ENCODE measurements around the gene DMXL2.
A peak's percentile ranks its signal among the peaks of the same experiment; 100 is the strongest.
"Not testable (repeated sequence)": the region's sequence is repeated elsewhere in the genome, so short reads cannot be mapped to it uniquely, and the experiment has no call there.

DMXL2 gene

DNA sequence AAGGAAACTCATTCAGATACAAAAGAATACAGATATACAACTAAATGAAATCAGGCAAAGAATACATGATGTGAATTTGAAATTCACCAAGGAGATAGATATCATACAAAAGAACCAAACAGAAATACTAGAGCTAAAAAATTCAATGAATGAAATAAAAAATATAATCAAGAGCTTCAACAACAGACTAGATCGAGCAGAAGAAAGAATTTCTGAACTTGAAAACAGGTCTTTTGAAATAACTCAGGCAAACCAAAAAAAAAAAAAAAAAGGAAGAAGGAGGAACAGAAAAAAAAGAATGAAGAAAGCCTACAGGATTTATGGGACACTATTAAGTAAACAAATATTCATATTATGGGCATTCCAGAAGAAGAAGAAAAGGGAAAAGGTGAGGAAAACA lies 137.8 kb downstream of the DMXL2 start:
- Histone ChIP-seq H3K36me3 (ENCODE audit: control insufficient read depth, insufficient read depth, low read length) (peaks cover 13% of the 10 kb centered on the region), H3K4me3 (ENCODE audit: low read depth, low read length) (no peak overlapping the region), H3K4me1 (ENCODE audit: control insufficient read depth, insufficient read depth, low read length) (no peaks in the 10 kb centered on the region), H3K27me3 (ENCODE audit: control insufficient read depth, insufficient read depth, low read length) (no peaks in the 10 kb centered on the region), H3K27ac (ENCODE audit: low read depth, low read length) (no peak overlapping the region), H3K9me3 (ENCODE audit: control insufficient read depth, insufficient read depth, low read depth, low read length) (peaks cover 7% of the 10 kb centered on the region; the same call in 1 of the 2 replicates), H3K9ac (ENCODE audit: low read length) (no peak overlapping the region)

- no peaks in the 10 kb centered on the region for H3K27me3 ChIP-seq (ENCODE audit: control insufficient read depth, insufficient read depth, low read length)
- H3K36me3 ChIP-seq (ENCODE audit: control insufficient read depth, insufficient read depth, low read length) = peaks cover 13% of the 10 kb centered on the region
- H3K4me1 ChIP-seq (ENCODE audit: control insufficient read depth, insufficient read depth, low read length) = no peaks in the 10 kb centered on the region
- no peak overlapping the region for H3K4me3 ChIP-seq (ENCODE audit: low read depth, low read length)
- H3K27ac ChIP-seq (ENCODE audit: low read depth, low read length) = no peak overlapping the region
- no peak overlapping the region for H3K9ac ChIP-seq (ENCODE audit: low read length)
- H3K9me3 ChIP-seq (ENCODE audit: control insufficient read depth, insufficient read depth, low read depth, low read length) = peaks cover 7% of the 10 kb centered on the region; the same call in 1 of the 2 replicates
These were observed 138.6 kb downstream of the DMXL2 start for GRCh38 chr15:51483985-51484384.

DNA sequence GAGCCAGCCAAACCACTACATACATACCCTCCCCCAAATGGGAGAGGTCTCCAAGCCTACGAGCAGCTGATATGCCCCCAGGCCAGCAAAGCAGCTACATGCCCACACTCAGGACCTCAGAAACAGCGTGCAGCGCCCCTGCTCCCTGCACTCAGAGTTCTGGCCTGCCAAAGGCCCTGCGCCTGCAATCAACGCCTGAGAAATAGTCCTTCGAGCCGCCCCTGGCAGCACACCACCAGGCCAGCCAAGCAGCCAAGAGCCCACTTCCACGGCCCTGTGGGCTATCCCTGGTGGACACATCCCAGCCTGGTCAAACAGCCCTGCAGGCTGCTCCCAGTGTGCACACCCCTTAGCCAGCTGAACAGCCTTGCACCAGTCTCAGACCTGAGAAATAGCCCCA lies 139.1 kb downstream of the DMXL2 start:
- H3K27ac ChIP-seq (ENCODE audit: low read depth, low read length) = no peak overlapping the region
- peaks cover 7% of the 10 kb centered on the region; the same call in 1 of the 2 replicates for H3K9me3 ChIP-seq (ENCODE audit: control insufficient read depth, insufficient read depth, low read depth, low read length)
- no peak overlapping the region for H3K9ac ChIP-seq (ENCODE audit: low read length)
- no peaks in the 10 kb centered on the region for H3K27me3 ChIP-seq (ENCODE audit: control insufficient read depth, insufficient read depth, low read length)
- peaks cover 13% of the 10 kb centered on the region for H3K36me3 ChIP-seq (ENCODE audit: control insufficient read depth, insufficient read depth, low read length)
- H3K4me3 ChIP-seq (ENCODE audit: low read depth, low read length) = no peak overlapping the region
- no peaks in the 10 kb centered on the region for H3K4me1 ChIP-seq (ENCODE audit: control insufficient read depth, insufficient read depth, low read length)

GRCh38 chr15:51475736-51476135 lies 146.8 kb downstream of the DMXL2 start:
- Histone ChIP-seq H3K9ac (ENCODE audit: low read length) (no peak overlapping the region), H3K27ac (ENCODE audit: low read depth, low read length) (no peak overlapping the region), H3K27me3 (ENCODE audit: control insufficient read depth, insufficient read depth, low read length) (no peaks in the 10 kb centered on the region), H3K4me1 (ENCODE audit: control insufficient read depth, insufficient read depth, low read length) (no peaks in the 10 kb centered on the region), H3K9me3 (ENCODE audit: control insufficient read depth, insufficient read depth, low read depth, low read length) (no peaks in the 10 kb centered on the region), H3K4me3 (ENCODE audit: low read depth, low read length) (no peak overlapping the region), H3K36me3 (ENCODE audit: control insufficient read depth, insufficient read depth, low read length) (no peaks in the 10 kb centered on the region)

DNA sequence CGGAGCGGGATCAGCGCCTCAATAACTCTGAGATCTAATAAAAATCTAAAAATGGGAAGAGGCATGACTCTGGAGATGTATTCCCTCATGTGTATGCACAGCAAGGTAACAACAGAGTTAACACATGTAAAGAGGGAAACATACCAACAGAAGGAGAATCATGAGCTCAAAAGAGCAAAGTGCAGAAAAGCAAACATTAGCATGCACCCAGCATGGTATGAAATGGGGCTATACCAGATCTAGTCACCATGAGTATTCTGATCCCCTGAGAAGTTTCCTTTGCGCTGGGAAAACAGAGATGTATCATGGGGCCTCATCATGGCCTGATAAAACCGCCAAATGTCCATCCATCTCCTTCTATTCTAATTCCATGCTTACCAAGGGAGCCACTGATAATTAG lies 152.1 kb downstream of the DMXL2 start:
- H3K36me3 ChIP-seq (ENCODE audit: control insufficient read depth, insufficient read depth, low read length) = no peaks in the 10 kb centered on the region
- H3K4me3 ChIP-seq (ENCODE audit: low read depth, low read length) = no peak overlapping the region
- H3K4me1 ChIP-seq (ENCODE audit: control insufficient read depth, insufficient read depth, low read length) = no peaks in the 10 kb centered on the region
- H3K9me3 ChIP-seq (ENCODE audit: control insufficient read depth, insufficient read depth, low read depth, low read length) = no peaks in the 10 kb centered on the region
- H3K27me3 ChIP-seq (ENCODE audit: control insufficient read depth, insufficient read depth, low read length) = no peaks in the 10 kb centered on the region
- H3K9ac ChIP-seq (ENCODE audit: low read length) = no peak overlapping the region
- no peak overlapping the region for H3K27ac ChIP-seq (ENCODE audit: low read depth, low read length)

DNA sequence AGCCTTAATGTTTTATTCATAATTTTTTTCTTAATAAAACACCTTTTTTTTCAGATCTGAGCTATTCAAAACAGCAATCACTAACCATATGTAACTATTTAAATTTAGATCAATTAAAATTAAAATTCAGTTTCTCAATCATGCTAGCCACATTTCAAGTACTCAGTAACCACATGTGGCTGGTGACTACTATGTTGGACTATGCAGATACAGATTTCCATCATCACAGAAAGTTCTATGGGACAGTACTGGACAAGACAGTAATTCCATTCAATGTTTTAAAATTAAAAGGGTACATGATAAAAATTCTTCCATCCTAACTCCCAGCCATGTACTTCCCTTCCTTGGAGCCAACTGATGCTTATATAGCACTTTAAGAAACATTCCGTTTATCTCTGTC lies 161.8 kb downstream of the DMXL2 start:
- H3K4me3 ChIP-seq (ENCODE audit: low read depth, low read length) = no peak overlapping the region
- peaks cover 21% of the 10 kb centered on the region for H3K36me3 ChIP-seq (ENCODE audit: control insufficient read depth, insufficient read depth, low read length)

DNA sequence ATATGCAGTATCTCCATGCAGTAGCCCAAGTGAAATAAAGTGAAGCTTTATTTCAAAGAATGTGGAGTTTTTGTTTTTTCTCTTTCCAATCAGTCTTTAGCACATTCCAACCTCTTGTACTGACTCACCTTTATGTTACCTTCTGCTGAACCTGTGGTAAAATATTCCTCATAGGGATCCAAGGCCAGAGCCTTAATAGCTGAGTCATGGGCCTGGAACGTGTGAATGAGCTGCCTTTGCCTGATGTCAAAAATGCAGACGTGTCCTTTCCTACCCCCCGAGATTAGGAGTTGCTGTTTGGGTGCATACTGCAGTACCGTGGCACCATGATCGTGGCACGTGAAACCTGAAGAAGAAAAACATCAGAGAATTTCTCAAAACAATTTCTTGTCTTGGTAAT lies 172.6 kb downstream of the DMXL2 start:
- Histone ChIP-seq H3K27ac (ENCODE audit: low read depth, low read length) (peak overlapping the region; percentile 2; the same call in 1 of the 2 replicates), H3K9ac (ENCODE audit: low read length) (no peak overlapping the region), H3K4me3 (ENCODE audit: low read depth, low read length) (no peak overlapping the region), H3K36me3 (ENCODE audit: control insufficient read depth, insufficient read depth, low read length) (peaks cover 11% of the 10 kb centered on the region), H3K4me1 (ENCODE audit: control insufficient read depth, insufficient read depth, low read length) (peaks cover 6% of the 10 kb centered on the region; the same call in 1 of the 2 replicates), H3K27me3 (ENCODE audit: control insufficient read depth, insufficient read depth, low read length) (no peaks in the 10 kb centered on the region), H3K9me3 (ENCODE audit: control insufficient read depth, insufficient read depth, low read depth, low read length) (no peaks in the 10 kb centered on the region)

More for the DNA sequence above, 161.8 kb downstream of the DMXL2 start:
- H3K9ac ChIP-seq (ENCODE audit: low read length) = no peak overlapping the region
- H3K4me1 ChIP-seq (ENCODE audit: control insufficient read depth, insufficient read depth, low read length) = no peaks in the 10 kb centered on the region
- H3K27ac ChIP-seq (ENCODE audit: low read depth, low read length) = no peak overlapping the region
- no peaks in the 10 kb centered on the region for H3K27me3 ChIP-seq (ENCODE audit: control insufficient read depth, insufficient read depth, low read length)
- H3K9me3 ChIP-seq (ENCODE audit: control insufficient read depth, insufficient read depth, low read depth, low read length) = no peaks in the 10 kb centered on the region

GRCh38 chr15:51448622-51449399 lies 173.8 kb downstream of the DMXL2 start:
- H3K4me1 ChIP-seq (ENCODE audit: control insufficient read depth, insufficient read depth, low read length) = peaks cover 6% of the 10 kb centered on the region; the same call in 1 of the 2 replicates
- no peaks in the 10 kb centered on the region for H3K9me3 ChIP-seq (ENCODE audit: control insufficient read depth, insufficient read depth, low read depth, low read length)
- H3K27ac ChIP-seq (ENCODE audit: low read depth, low read length) = no peak overlapping the region; the same call in 1 of the 2 replicates
- H3K4me3 ChIP-seq (ENCODE audit: low read depth, low read length) = no peak overlapping the region
- H3K36me3 ChIP-seq (ENCODE audit: control insufficient read depth, insufficient read depth, low read length) = peaks cover 9% of the 10 kb centered on the region
- no peak overlapping the region for H3K9ac ChIP-seq (ENCODE audit: low read length)
- no peaks in the 10 kb centered on the region for H3K27me3 ChIP-seq (ENCODE audit: control insufficient read depth, insufficient read depth, low read length)

- H3K4me3 ChIP-seq (ENCODE audit: low read depth, low read length) = no peak overlapping the region
- H3K27me3 ChIP-seq (ENCODE audit: control insufficient read depth, insufficient read depth, low read length) = no peaks in the 10 kb centered on the region
- peaks cover 9% of the 10 kb centered on the region for H3K36me3 ChIP-seq (ENCODE audit: control insufficient read depth, insufficient read depth, low read length)
- H3K27ac ChIP-seq (ENCODE audit: low read depth, low read length) = peak overlapping the region; percentile 21; the same call in 1 of the 2 replicates
- peaks cover 6% of the 10 kb centered on the region; the same call in 1 of the 2 replicates for H3K4me1 ChIP-seq (ENCODE audit: control insufficient read depth, insufficient read depth, low read length)
- H3K9me3 ChIP-seq (ENCODE audit: control insufficient read depth, insufficient read depth, low read depth, low read length) = no peaks in the 10 kb centered on the region
- no peak overlapping the region for H3K9ac ChIP-seq (ENCODE audit: low read length)
These were observed 174.5 kb downstream of the DMXL2 start for GRCh38 chr15:51447855-51448621.

GRCh38 chr15:51446029-51446744 lies 176.4 kb downstream of the DMXL2 start:
- H3K4me3 ChIP-seq (ENCODE audit: low read depth, low read length); H3K9ac ChIP-seq (ENCODE audit: low read length); H3K36me3 ChIP-seq (ENCODE audit: control insufficient read depth, insufficient read depth, low read length); H3K27ac ChIP-seq (ENCODE audit: low read depth, low read length); H3K27me3 ChIP-seq (ENCODE audit: control insufficient read depth, insufficient read depth, low read length); H3K4me1 ChIP-seq (ENCODE audit: control insufficient read depth, insufficient read depth, low read length); H3K9me3 ChIP-seq (ENCODE audit: control insufficient read depth, insufficient read depth, low read depth, low read length): not testable (repeated sequence)

All from HUES6 (cell line).